Neural progenitor cell (in vitro differentiated cells): ENCODE data around the gene EDDM3A.

ENCODE experiments used
- CTCF ChIP-seq: fragments of 200-600 bp; sonication (generic); IDR thresholded peaks from 2 replicates; pipeline ENCODE4 v1.5.1; 2017; ENCODE audit warnings: antibody characterized with exemption, mild to moderate bottlenecking
- EZH2 ChIP-seq: fragments of 200-600 bp; sonication (generic); IDR thresholded peaks from 2 replicates; pipeline ENCODE4 v1.6.1; 2017; ENCODE audit warnings: antibody characterized with exemption, mild to moderate bottlenecking, moderate library complexity

- TF ChIP-seq CTCF (no peak), EZH2 (no peak)
These were observed 22.9 kb downstream of the EDDM3A start for GRCh38 chr14:20768593-20768892.
